WTC11 (cell line): Measurements from ENCODE around the gene ZCCHC8.
"Not testable (repeated sequence)": the region's sequence is repeated elsewhere in the genome, so short reads cannot be mapped to it uniquely, and the experiment has no call there.

Source experiments
- ATF2 ChIP-seq: sonication (generic); formaldehyde crosslinking; IDR thresholded peaks from 2 replicates; pipeline ENCODE4 v1.8.1; 2022; ENCODE audit warnings: low read depth, missing genetic modification reagents, borderline replicate concordance
- CTCF ChIP-seq: fragments of 200-600 bp; IDR thresholded peaks from 2 replicates; pipeline ENCODE4 v1.8.0; 2022; ENCODE audit warnings: antibody characterized with exemption
- E2F4 ChIP-seq: sonication (generic); formaldehyde crosslinking; IDR thresholded peaks from 2 replicates; pipeline ENCODE4 v1.8.1; 2022; ENCODE audit warnings: low read depth, mild to moderate bottlenecking, moderate library complexity, missing genetic modification reagents, borderline replicate concordance
- IRF1 ChIP-seq: sonication (generic); formaldehyde crosslinking; IDR thresholded peaks from 2 replicates; pipeline ENCODE4 v1.8.0; 2023; ENCODE audit warnings: missing genetic modification reagents
- IRF2 ChIP-seq: sonication (generic); formaldehyde crosslinking; IDR thresholded peaks from 2 replicates; pipeline ENCODE4 v1.8.0; 2022; ENCODE audit warnings: low read depth, missing genetic modification reagents, borderline replicate concordance
- SMAD3 ChIP-seq: sonication (generic); formaldehyde crosslinking; IDR thresholded peaks from 2 replicates; pipeline ENCODE4 v1.8.0; 2022; ENCODE audit warnings: missing genetic modification reagents, mild to moderate bottlenecking, borderline replicate concordance
- SP1 ChIP-seq: sonication (generic); formaldehyde crosslinking; conservative IDR thresholded peaks from 2 replicates; pipeline ENCODE4 v1.8.1; 2022; ENCODE audit warnings: missing genetic modification reagents
- STAT6 ChIP-seq: sonication (generic); formaldehyde crosslinking; conservative IDR thresholded peaks from 2 replicates; pipeline ENCODE4 v1.8.1; 2023; ENCODE audit warnings: mild to moderate bottlenecking, low read depth, missing genetic modification reagents, moderate library complexity
- ZNF263 ChIP-seq: sonication (generic); formaldehyde crosslinking; IDR thresholded peaks from 2 replicates; pipeline ENCODE4 v1.8.1; 2022; ENCODE audit warnings: low read depth, mild to moderate bottlenecking, moderate library complexity, missing genetic modification reagents
- ZNF425 ChIP-seq: fragments of 250-450 bp; sonication (Bioruptor Pico); conservative IDR thresholded peaks from 2 replicates; pipeline ENCODE4 v1.9.0; 2021; ENCODE audit warnings: mild to moderate bottlenecking

- TF ChIP-seq CTCF; STAT6 (CRISPR knock-in tag); E2F4; SMAD3 (CRISPR knock-in tag); IRF1 (CRISPR knock-in tag); SP1 (CRISPR knock-in tag); IRF2 (CRISPR knock-in tag); ZNF425 (CRISPR knock-in tag); ZNF263 (CRISPR knock-in tag); ATF2 (CRISPR knock-in tag): not testable (repeated sequence)
Measured at GRCh38 chr12:122444071-122444470, 56.7 kb downstream of the ZCCHC8 start.
